Body of pancreas (tissue), 4 donors: ENCODE measurements around the gene CEP170. TPM values are rescaled to one million over a fixed set of nuclear protein-coding genes. Genes with fewer than 3 reads are reported as not detected.
"Not testable (repeated sequence)": the region's sequence is repeated elsewhere in the genome, so short reads cannot be mapped to it uniquely, and the experiment has no call there.

Experiments
- ATAC-seq: fragments of 150-250 bp; one replicate; pipeline ENCODE4 v1.9.1; 2016
- DNase-seq, 4 donors: peaks; one replicate each; pipeline ENCODE4 v3.0.0-alpha.2; 2019
- H3K27ac ChIP-seq, 4 donors: fragments of 200-600 bp; sonication (generic); 1 replicate in 3 of 4; 2 replicates in 1 of 4; pipeline versions ENCODE4 v1.5.1 to v1.6.1; 2016 to 2019; ENCODE audit warnings: mild to moderate bottlenecking in 1 of 4, mixed read lengths in 1 of 4, moderate library complexity in 1 of 4
- H3K27me3 ChIP-seq, 2 donors: fragments of 200-600 bp; sonication (generic); one replicate each; pipeline ENCODE4 v1.6.0; 2016; ENCODE audit warnings: mild to moderate bottlenecking in 1 of 2
- H3K36me3 ChIP-seq, 2 donors: fragments of 200-600 bp; sonication (generic); replicated peaks in 1 of 2; 2 replicates each; pipeline ENCODE4 v1.5.1; 2016; ENCODE audit warnings: low read depth in 2 of 2; ENCODE audit not compliant: insufficient read depth in 1 of 2
- H3K4me1 ChIP-seq: fragments of 200-600 bp; sonication (generic); one replicate; pipeline ENCODE4 v1.6.0; 2016
- H3K4me3 ChIP-seq, 2 donors: fragments of 200-600 bp; sonication (generic); 1 replicate in 1 of 2; 2 replicates in 1 of 2; pipeline ENCODE4 v1.5.1; 2016 to 2019
- H3K9me3 ChIP-seq, 3 donors: fragments of 200-600 bp; sonication (generic); 1 replicate in 2 of 3; 2 replicates in 1 of 3; pipeline ENCODE4 v1.5.1; 2016
- POLR2A ChIP-seq, 3 donors: fragments of 450-650 bp; IDR thresholded peaks; one replicate each; pipeline ENCODE4 v1.6.1; 2016; ENCODE audit warnings: antibody characterized with exemption in 3 of 3, mild to moderate bottlenecking in 2 of 3
- WGBS, 2 donors: methylation state at CpG; one replicate each; pipeline ENCODE4 v1.1.5; 2017; 5-methylcytosine and 5-hydroxymethylcytosine counted together
- intact Hi-C: fragments of 100-400 bp; cut with DNase I; formaldehyde crosslinking; loops from one replicate; pipeline ENCODE4 v1.15.1; 2023
- total RNA-seq, 2 donors: library from RNA; depleted of rRNA; stranded (reverse); fragments of >200 nt; gene quantifications; one replicate each; pipeline ENCODE4 v1.1.0, GENCODE V29; 2016
- TF ChIP-seq, protein P1 (sequence below), 7 experiments: fragments of 450-650 bp in 4 of 7; fragments of 200-600 bp in 3 of 7; sonication (generic) in 3 of 7; IDR thresholded peaks; one replicate each; pipeline ENCODE4 v1.5.1; 2016 to 2019; ENCODE audit warnings: antibody characterized with exemption in 7 of 7

The CEP170 gene
- total RNA-seq, 2 donors from 2014 or later, result 17.5 to 22.3 TPM

DNA sequence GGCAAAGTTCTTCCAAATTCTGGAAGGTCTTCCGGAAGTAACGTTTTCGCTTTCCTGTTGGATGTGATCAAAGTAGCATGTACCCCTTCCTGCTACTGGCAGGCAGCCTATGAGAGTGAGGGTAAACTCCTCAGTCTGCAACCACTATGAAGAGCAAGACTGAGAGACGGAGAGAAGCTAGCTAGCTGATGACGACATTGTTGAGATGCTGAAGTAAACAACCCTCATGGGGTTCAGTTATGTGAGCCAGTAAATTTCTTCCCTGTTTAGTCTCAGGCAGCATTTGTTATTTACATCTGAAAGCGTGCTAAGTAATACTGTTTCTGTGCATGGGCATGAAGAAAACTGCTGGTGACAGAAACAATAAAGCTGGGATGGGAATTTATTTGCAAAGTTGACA lies 57.6 kb downstream of the CEP170 start:
- H3K4me3 ChIP-seq, ATAC-seq, H3K4me1 ChIP-seq, H3K27me3 ChIP-seq, DNase-seq, H3K27ac ChIP-seq, intact Hi-C loops, H3K9me3 ChIP-seq, H3K36me3 ChIP-seq: not testable (repeated sequence)
- 92 to 100% methylated on average over 2 to 6 of the region's 6 CpGs for WGBS, 2 donors

DNA sequence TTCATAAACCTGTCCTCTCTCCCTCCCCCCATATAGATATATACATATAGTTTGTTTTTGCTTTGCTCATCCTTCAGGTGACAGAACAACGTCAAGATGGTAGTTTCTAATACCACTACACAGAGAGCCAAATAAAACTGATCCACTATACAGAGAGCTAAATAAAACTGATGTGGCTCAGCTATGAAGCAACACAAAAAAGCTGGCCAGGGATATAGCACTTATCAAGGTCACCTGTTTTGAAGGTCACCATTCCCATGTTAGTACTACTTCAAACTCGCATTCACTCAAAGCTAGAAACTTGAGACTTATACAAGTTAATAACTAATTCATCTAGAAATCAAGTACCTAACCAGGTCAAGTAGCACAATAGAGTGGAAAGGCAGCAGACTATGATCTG lies 61.8 kb downstream of the CEP170 start:
- intact Hi-C loops, DNase-seq, H3K4me1 ChIP-seq, H3K36me3 ChIP-seq, H3K4me3 ChIP-seq, H3K9me3 ChIP-seq, H3K27ac ChIP-seq, ATAC-seq, H3K27me3 ChIP-seq: not testable (repeated sequence)
- 33 to 41% methylated on average over 2 of the region's 2 CpGs for WGBS, 2 donors

DNA sequence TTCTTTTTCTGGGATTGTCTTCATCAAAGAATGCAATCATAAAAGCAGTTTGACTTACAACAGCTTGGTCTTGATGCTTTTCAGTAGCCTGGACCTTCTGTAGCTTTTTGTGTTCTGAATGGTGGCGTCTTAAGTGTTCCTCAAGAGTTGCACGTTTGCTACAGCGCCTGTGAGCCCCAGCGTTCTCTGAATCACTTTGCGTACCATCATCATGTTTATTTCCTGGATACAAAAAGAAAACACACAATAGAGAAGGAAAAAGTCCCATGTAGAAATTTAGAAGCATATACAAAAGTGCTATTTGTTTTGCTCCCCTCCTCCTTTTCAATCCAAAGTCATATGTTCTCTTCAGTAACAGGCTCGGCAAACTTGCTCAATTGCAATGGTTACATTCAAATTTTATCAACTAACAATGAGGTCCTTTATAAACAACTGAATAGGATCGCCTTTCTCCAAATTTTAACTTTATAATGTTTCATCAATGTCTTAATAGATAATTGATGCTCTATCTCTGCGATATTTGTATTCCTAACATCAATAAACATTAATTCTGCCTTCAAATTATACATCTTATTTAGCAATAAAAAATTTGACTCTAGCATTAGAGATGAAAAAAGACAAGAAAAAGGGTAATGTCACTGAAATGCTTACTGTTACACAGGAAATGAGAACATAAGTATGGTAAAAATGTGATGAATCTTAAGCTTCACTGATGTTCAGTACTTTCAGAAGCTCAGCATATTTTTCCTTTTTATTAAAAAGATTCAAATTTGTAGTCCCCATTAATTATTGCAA lies 68.7 kb downstream of the CEP170 start:
- H3K27ac ChIP-seq, H3K27me3 ChIP-seq, H3K4me3 ChIP-seq, H3K4me1 ChIP-seq, H3K36me3 ChIP-seq, intact Hi-C loops, H3K9me3 ChIP-seq, DNase-seq, ATAC-seq: not testable (repeated sequence)
- WGBS, 2 donors, result 92% methylated on average over 8 of the region's 8 CpGs

DNA sequence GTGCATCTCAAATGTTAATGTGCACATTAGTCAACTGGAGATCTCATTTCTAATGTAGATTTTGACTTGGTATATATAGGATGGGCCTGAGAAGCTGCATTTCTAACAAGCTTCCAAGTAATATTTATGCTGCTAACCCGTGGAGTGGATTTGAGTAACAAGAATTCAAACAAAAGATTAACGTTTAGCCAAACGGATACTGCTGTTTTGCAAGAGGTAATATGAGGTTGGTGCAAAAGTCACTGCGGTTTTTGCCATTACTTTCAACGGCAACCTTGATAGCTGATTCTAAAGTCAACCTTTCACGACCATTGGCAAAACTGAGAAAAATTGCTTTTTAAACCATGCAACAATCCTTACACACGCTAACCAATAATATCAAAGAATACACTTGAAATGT lies 70.3 kb downstream of the CEP170 start:
- H3K4me3 ChIP-seq, H3K27me3 ChIP-seq, H3K27ac ChIP-seq, H3K4me1 ChIP-seq, ATAC-seq, DNase-seq, H3K9me3 ChIP-seq, intact Hi-C loops, H3K36me3 ChIP-seq: not testable (repeated sequence)
- WGBS, 2 donors, result 84 to 94% methylated on average over 7 of the region's 7 CpGs

DNA sequence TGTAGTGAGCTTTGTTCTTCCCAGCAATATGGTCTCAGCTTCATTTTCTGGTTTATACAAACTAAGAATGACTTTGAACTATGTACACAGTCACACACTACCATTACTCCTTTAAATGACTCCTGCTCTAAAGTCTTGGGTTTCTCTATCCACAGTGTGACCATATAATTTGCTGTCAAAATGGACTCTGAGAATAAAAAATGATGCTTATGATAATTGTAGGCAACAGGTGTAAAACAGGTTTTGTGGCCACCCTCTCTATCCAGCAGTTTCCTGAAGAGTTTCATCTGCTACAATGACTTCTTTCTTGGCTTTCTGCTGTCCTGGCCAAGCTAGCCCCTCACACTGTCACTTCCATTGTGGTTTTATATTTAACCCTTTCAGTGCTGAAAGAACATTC lies 71.4 kb downstream of the CEP170 start:
- not testable (repeated sequence) for H3K4me1 ChIP-seq

DNA sequence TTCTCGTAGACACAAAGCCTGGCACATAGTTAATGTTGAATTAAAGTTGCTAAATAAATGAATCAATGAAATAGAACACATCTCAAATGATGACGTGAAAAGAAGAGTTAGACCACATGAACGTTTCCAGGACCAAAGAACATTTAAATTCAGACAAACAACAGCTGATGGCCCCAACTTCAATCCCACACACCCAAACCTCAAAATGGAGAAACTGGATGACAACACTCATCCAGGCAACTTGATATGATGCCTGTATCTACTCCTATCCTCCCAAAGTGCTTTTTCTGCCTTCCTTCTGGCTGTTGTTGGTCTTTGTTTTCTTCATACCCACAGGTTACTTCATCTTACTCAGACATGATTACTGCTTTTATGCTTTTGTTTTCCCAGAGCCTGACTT lies 71.9 kb downstream of the CEP170 start:
- WGBS, 2 donors, result 76 to 83% methylated on average over 3 of the region's 3 CpGs
- ATAC-seq, H3K4me1 ChIP-seq, H3K4me3 ChIP-seq, DNase-seq, H3K9me3 ChIP-seq, H3K27me3 ChIP-seq, H3K27ac ChIP-seq, H3K36me3 ChIP-seq, intact Hi-C loops: not testable (repeated sequence)

More for the DNA sequence above, 71.4 kb downstream of the CEP170 start:
- H3K27me3 ChIP-seq, ATAC-seq, H3K27ac ChIP-seq, H3K4me3 ChIP-seq, H3K36me3 ChIP-seq, intact Hi-C loops, DNase-seq, H3K9me3 ChIP-seq: not testable (repeated sequence)

DNA sequence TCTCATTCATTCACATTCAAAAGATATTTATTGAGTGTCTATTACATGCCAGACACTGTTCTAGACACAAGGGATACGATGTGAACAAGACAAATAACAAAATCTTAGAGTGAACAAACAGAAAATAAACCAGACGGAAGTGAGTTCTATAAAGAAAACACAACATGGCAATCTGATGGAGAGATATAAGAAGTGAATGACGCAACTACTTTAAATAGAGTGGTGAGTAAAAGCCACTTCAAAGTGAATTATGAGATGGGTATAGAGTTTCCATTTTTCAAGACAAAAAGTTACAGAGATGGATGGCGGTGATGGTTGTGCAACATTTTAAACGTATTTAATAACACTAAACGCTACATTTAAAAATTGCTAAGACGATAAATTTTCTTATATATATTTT lies 75.4 kb downstream of the CEP170 start:
- H3K9me3 ChIP-seq, result no peaks in the 10 kb centered on the region
- no peaks in the 10 kb centered on the region for H3K36me3 ChIP-seq
- DNase-seq (no peak), ATAC-seq (no peak)
- no peaks in the 10 kb centered on the region for H3K27me3 ChIP-seq
- 79 to 82% methylated on average over 7 of the region's 7 CpGs for WGBS, 2 donors
- intact Hi-C loops, result no loop called here
- H3K27ac ChIP-seq, result no peak overlapping the region
- no peaks in the 10 kb centered on the region for H3K4me1 ChIP-seq
- no peak for TF ChIP-seq POLR2A (IDR thresholded peaks at IDR 0.05)
- TF ChIP-seq, protein P1, sequence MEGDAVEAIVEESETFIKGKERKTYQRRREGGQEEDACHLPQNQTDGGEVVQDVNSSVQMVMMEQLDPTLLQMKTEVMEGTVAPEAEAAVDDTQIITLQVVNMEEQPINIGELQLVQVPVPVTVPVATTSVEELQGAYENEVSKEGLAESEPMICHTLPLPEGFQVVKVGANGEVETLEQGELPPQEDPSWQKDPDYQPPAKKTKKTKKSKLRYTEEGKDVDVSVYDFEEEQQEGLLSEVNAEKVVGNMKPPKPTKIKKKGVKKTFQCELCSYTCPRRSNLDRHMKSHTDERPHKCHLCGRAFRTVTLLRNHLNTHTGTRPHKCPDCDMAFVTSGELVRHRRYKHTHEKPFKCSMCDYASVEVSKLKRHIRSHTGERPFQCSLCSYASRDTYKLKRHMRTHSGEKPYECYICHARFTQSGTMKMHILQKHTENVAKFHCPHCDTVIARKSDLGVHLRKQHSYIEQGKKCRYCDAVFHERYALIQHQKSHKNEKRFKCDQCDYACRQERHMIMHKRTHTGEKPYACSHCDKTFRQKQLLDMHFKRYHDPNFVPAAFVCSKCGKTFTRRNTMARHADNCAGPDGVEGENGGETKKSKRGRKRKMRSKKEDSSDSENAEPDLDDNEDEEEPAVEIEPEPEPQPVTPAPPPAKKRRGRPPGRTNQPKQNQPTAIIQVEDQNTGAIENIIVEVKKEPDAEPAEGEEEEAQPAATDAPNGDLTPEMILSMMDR (IDR thresholded peaks at IDR 0.05), result no peak
- H3K4me3 ChIP-seq, result no peak overlapping the region

DNA sequence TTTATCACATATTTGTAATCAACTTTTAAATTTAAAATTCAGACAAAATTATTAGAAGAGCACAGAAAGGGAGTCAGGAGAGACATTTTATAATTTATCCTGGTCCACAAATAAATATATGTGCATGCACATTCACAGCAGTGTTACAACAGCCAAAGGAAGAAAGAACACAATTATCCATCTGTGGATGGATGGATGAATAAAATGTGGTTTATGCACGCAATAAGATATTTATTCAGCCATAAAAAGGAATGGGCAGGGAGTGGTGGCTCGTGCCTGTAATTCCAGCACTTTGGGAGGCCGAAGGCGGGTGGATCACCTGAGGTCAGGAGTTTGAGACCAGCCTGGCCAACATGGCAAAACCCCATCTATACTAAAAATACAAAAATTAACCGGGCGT lies 77.3 kb downstream of the CEP170 start:
- H3K27me3 ChIP-seq, H3K4me3 ChIP-seq, H3K4me1 ChIP-seq, H3K27ac ChIP-seq, ATAC-seq, DNase-seq, intact Hi-C loops, H3K9me3 ChIP-seq, H3K36me3 ChIP-seq: not testable (repeated sequence)
- WGBS, 2 donors, result 96% methylated on average over 6 of the region's 6 CpGs

DNA sequence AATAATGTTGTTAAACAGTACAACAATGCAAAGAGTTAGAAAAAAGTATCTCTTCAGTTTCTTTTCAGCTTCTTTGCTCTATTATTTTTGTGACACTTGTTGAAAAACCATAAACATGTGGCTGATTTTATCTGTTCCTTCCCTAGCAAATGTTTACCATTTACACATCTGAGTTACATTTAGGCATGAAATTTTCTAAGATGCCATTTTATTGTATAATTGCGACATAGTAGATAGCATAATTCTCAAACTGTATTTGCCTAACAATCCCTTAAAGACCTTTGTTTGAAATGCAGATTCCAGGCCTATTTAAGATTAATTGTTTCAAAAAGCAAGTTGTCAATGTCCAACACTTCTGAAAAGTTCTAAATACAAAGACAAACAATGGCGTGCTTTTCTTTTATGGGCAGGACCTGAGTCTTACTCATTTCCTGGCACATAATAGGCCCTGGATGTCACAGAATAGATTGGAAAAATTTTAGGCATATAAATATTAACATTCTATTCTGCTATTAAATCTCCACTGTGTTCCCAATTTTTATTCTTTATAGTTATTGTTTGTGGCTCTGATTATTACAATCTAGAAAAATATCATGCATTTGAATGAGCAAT lies 81.2 kb downstream of the CEP170 start:
- H3K27me3 ChIP-seq, H3K27ac ChIP-seq, H3K4me3 ChIP-seq, H3K9me3 ChIP-seq, ATAC-seq, intact Hi-C loops, H3K36me3 ChIP-seq, H3K4me1 ChIP-seq, DNase-seq: not testable (repeated sequence)
- 78 to 92% methylated on average over 2 of the region's 2 CpGs for WGBS, 2 donors

DNA sequence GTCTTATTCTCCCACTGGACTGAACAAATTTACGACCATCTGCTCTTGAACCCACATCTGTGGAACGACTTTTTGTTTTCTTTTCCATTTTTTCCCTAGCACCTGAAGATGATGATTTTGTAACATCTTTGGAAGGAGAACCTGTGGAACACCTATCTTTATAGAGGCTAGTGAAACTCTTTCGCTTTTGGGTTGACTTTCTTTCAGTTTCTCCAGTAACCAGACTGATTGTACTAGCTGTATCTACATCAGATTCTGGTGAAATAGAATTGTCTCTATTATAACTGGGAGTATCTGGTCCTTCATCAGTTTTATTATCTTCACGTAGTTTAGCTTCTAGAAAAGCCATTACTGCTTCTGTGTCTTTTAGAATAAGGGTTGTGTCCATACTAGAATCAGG lies 90.2 kb downstream of the CEP170 start:
- DNase-seq, H3K36me3 ChIP-seq, H3K4me3 ChIP-seq, H3K27me3 ChIP-seq, ATAC-seq, H3K4me1 ChIP-seq, H3K9me3 ChIP-seq, intact Hi-C loops, H3K27ac ChIP-seq: not testable (repeated sequence)
- WGBS, 2 donors, result 80 to 81% methylated on average over 3 of the region's 4 CpGs

DNA sequence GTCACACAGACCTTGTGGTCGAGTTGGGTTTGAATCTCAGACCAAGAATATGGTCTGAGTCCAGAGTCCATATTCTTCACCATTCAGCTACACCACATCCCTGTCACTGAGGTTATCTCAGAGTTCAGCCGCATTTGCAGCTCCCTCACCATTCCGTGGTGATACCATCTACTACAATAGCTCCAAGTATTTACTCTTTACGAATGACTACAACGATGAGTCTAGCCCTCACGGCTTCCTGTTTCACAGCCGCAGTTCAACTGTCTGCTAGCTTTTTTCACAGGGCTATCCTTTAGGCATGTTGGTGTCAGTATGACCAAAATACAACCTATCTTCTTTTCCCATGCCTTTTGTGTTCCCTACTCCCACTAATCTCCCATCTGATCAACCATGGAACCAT lies 104.2 kb downstream of the CEP170 start:
- DNase-seq, H3K36me3 ChIP-seq, H3K27me3 ChIP-seq, H3K4me1 ChIP-seq, ATAC-seq, intact Hi-C loops, H3K4me3 ChIP-seq, H3K27ac ChIP-seq, H3K9me3 ChIP-seq: not testable (repeated sequence)
- 76 to 81% methylated on average over 7 of the region's 7 CpGs for WGBS, 2 donors
